ENCODE data around the gene SUN3. TPM values are rescaled to one million over a fixed set of nuclear protein-coding genes. Genes with fewer than 3 reads are reported as not detected.
A peak's percentile ranks its signal among the peaks of the same experiment; 100 is the strongest.
"Not testable (repeated sequence)": the region's sequence is repeated elsewhere in the genome, so short reads cannot be mapped to it uniquely, and the experiment has no call there.

SUN3 gene
- total RNA-seq, 2 experiments from 2014 or later: not detected

DNA sequence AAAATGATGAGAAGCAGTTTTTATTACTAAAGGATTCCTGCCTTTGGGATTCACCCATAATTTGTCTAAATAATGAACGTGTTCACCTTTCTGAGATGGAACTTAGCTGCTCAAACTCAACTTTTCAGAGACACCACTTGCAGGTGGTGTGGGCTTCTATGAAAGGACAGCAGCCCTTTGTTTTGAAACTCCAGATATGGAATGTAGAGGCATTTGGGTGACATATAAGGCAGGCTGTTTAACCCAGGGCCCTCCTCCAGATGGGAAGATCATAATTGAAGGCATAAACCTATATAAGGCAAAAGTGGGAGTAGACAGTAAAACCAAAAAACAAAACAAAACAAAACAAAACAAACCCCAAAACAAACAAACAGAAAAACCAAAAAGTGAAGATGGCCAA is 37.6 kb downstream of the SUN3 start:
- Mint-ChIP-seq H3K36me3 (no peaks in the 10 kb centered on the region), H3K4me3 (peak overlapping the region; percentile 87), H3K4me1 (ENCODE audit: low read depth) (peaks cover 15% of the 10 kb centered on the region), H3K27ac (peak overlapping the region; percentile 86), H3K9me3 (peaks cover 2% of the 10 kb centered on the region), H3K27me3 (no peaks in the 10 kb centered on the region)
- intact Hi-C loops (cut with micrococcal nuclease): loop anchor here (1.0 to 5.0 kb wide), 6 partner anchors 12 to 306 kb away; partner anchors contain the start of genes C7orf57 and HUS1
- no peak for DNase-seq
- ChIA-PET POLR2A (interaction anchor here (1.2 to 1.8 kb wide), 3 partner anchors 94 to 119 kb away, joined by 5 to 8 read pairs (median 6); partner anchors contain the start of gene UPP1), CTCF (interaction anchor here (0.5 to 2.6 kb wide), 19 partner anchors 9 to 123 kb away, joined by 3 to 62 read pairs (median 4); partner anchors contain the start of genes HUS1 and UPP1)

DNA sequence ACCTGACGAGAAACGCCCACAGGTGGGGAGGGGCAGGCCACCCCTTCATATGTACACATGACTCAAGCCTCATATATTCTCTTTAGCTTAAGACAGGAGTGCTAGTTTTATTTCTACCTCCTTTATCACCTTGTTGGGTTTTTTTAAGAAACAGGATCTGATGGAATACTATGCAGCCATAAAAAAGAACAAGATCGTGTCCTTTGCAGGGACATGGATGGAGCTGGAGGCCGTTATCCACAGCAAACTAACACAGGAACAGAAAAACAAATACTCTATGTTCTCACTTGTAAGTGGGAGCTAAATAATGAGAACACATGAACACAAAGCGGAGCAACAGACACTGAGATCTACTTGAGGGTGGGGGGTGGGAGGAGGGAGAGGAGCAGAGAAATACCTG is 38.3 kb downstream of the SUN3 start:
- intact Hi-C loops (cut with micrococcal nuclease): loop anchor here (5.0 kb wide), 1 partner anchor 307 kb away; no protein-coding TSS in a partner anchor
- H3K27ac Mint-ChIP-seq: no peak overlapping the region
- no peak for DNase-seq

DNA sequence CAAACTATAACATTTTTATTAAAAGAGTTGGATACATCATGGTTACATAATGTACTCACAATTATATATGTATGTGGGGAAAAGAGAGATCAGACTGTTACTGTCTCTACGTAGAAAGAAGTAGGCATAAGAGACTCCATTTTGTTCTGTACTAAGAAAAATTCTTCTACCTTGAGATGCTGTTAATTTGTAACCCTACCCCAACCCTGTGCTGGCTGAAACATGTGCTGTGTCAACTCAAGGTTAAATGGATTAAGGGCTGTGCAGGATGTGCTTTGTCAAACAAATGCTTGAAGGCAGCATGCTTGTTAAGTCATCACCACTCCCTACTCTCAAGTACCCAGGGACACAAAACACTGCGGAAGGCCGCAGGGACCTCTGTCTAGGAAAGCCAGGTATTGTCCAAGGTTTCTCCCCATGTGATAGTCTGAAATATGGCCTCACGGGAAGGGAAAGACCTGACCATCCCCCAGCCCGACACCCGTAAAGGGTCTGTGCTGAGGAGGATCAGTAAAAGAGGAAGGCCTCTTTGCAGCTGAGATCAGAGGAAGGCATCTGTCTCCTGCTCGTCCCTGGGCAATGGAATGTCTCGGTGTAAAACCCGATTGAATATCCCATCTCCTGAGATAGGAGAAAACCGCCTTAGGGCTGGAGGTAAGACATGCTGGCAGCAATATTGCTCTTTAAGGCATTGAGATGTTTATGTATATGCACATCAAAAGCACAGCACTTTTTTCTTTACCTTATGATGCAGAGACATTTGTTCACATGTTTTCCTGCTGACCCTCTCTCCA is 39.1 kb downstream of the SUN3 start:
- peaks cover 15% of the 10 kb centered on the region for H3K4me1 Mint-ChIP-seq (ENCODE audit: low read depth)

More for the DNA sequence above, 38.3 kb downstream of the SUN3 start:
- H3K4me3 Mint-ChIP-seq: no peak overlapping the region
- peaks cover 2% of the 10 kb centered on the region for H3K9me3 Mint-ChIP-seq
- peaks cover 15% of the 10 kb centered on the region for H3K4me1 Mint-ChIP-seq (ENCODE audit: low read depth)
- no peaks in the 10 kb centered on the region for H3K36me3 Mint-ChIP-seq
- ChIA-PET CTCF (interaction anchor here (1.6 to 2.6 kb wide), 4 partner anchors 11 to 119 kb away, joined by 6 to 62 read pairs (median 18); partner anchors contain the start of genes HUS1 and UPP1), POLR2A (interaction anchor here (1.8 kb wide), 2 partner anchors 94 to 120 kb away, joined by 6 to 8 read pairs; no protein-coding TSS in a partner anchor)
- no peaks in the 10 kb centered on the region for H3K27me3 Mint-ChIP-seq

GRCh38 chr7:47988496-47989386 is 40.2 kb downstream of the SUN3 start:
- Mint-ChIP-seq H3K27ac (no peak overlapping the region), H3K36me3 (no peaks in the 10 kb centered on the region), H3K4me1 (ENCODE audit: low read depth) (peaks cover 15% of the 10 kb centered on the region), H3K4me3 (no peak overlapping the region), H3K9me3 (peaks cover 2% of the 10 kb centered on the region), H3K27me3 (no peaks in the 10 kb centered on the region)
- POLR2A ChIA-PET: no interaction called here
- intact Hi-C loops (cut with micrococcal nuclease): no loop called here
- DNase-seq: no peak
- CTCF ChIA-PET: interaction anchor here (0.7 to 2.5 kb wide), 11 partner anchors 11 to 166 kb away, joined by 3 to 41 read pairs (median 4); no protein-coding TSS in a partner anchor

More for the DNA sequence above, 39.1 kb downstream of the SUN3 start:
- ChIA-PET POLR2A (interaction anchor here (1.8 kb wide), 1 partner anchor 95 kb away, joined by 6 read pairs; no protein-coding TSS in a partner anchor), CTCF (interaction anchor here (0.7 to 2.6 kb wide), 9 partner anchors 21 to 138 kb away, joined by 3 to 62 read pairs (median 4); no protein-coding TSS in a partner anchor)
- H3K4me3 Mint-ChIP-seq, H3K9me3 Mint-ChIP-seq, H3K27me3 Mint-ChIP-seq, H3K27ac Mint-ChIP-seq, DNase-seq, H3K36me3 Mint-ChIP-seq: not testable (repeated sequence)
- intact Hi-C loops (cut with micrococcal nuclease): loop anchor here (5.0 kb wide), 1 partner anchor 307 kb away; no protein-coding TSS in a partner anchor

DNA sequence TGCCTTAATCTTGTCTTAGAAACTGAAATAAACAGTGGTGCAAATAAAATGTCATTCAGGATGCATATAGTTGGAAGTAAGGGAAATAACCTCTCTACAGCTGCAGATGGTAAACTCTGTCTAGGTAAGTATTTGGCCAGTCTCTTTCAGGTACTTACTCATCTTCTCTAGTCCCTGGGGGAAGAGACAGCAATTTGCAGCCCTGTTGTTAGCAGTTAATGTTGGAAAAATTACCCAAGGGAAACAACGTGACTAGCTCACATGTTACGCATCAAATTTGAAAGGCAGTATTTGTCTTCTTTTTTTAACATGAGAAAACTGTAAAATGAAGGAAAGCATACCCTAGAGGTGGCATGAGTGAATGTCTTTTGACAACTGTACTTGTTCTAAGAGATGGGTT is 46.3 kb downstream of the SUN3 start:
- Mint-ChIP-seq H3K27me3 (no peaks in the 10 kb centered on the region), H3K4me3 (no peak overlapping the region), H3K9me3 (no peaks in the 10 kb centered on the region), H3K27ac (no peak overlapping the region), H3K4me1 (ENCODE audit: low read depth) (peaks cover 18% of the 10 kb centered on the region), H3K36me3 (peaks cover 11% of the 10 kb centered on the region)
- intact Hi-C loops (cut with micrococcal nuclease): no loop called here
- POLR2A ChIA-PET: no interaction called here
- CTCF ChIA-PET: interaction anchor here (0.6 to 2.3 kb wide), 5 partner anchors 9 to 128 kb away, joined by 3 to 9 read pairs (median 7); no protein-coding TSS in a partner anchor
- DNase-seq: no peak

DNA sequence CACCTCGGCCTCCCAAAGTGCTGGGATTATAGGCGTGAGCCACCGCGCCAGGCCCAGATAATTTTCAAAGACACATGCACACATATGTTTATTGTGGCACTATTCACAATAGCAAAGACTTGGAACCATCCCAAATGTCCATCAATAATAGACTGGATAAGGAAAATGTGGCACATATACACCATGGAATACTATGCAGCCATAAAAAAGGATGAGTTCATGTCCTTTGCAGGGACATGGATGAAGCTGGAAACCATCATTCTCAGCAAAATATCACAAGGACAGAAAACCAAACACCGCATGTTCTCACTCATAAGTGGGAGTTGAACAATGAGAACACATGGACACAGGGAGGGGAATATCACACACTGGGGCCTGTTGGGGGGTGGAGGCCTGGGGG is 48.3 kb downstream of the SUN3 start:
- Mint-ChIP-seq H3K36me3 (peaks cover 25% of the 10 kb centered on the region), H3K4me1 (ENCODE audit: low read depth) (peaks cover 22% of the 10 kb centered on the region)
- H3K27me3 Mint-ChIP-seq; H3K9me3 Mint-ChIP-seq; DNase-seq; H3K4me3 Mint-ChIP-seq; intact Hi-C loops (cut with micrococcal nuclease); H3K27ac Mint-ChIP-seq; POLR2A ChIA-PET: not testable (repeated sequence)
- CTCF ChIA-PET: interaction anchor here (1.3 kb wide), 1 partner anchor 11 kb away, joined by 6 read pairs; no protein-coding TSS in a partner anchor

GRCh38 chr7:47979832-47980181 is 49.1 kb downstream of the SUN3 start:
- DNase-seq: no peak
- POLR2A ChIA-PET: no interaction called here
- Mint-ChIP-seq H3K27ac (no peak overlapping the region), H3K4me3 (peak overlapping the region; percentile 84), H3K4me1 (ENCODE audit: low read depth) (peaks cover 22% of the 10 kb centered on the region), H3K27me3 (no peaks in the 10 kb centered on the region), H3K36me3 (peaks cover 25% of the 10 kb centered on the region), H3K9me3 (no peaks in the 10 kb centered on the region)
- intact Hi-C loops (cut with micrococcal nuclease): loop anchor here (1.0 to 5.0 kb wide), 5 partner anchors 11 to 132 kb away; no protein-coding TSS in a partner anchor
- CTCF ChIA-PET: interaction anchor here (1.3 kb wide), 1 partner anchor 12 kb away, joined by 6 read pairs; no protein-coding TSS in a partner anchor

DNA sequence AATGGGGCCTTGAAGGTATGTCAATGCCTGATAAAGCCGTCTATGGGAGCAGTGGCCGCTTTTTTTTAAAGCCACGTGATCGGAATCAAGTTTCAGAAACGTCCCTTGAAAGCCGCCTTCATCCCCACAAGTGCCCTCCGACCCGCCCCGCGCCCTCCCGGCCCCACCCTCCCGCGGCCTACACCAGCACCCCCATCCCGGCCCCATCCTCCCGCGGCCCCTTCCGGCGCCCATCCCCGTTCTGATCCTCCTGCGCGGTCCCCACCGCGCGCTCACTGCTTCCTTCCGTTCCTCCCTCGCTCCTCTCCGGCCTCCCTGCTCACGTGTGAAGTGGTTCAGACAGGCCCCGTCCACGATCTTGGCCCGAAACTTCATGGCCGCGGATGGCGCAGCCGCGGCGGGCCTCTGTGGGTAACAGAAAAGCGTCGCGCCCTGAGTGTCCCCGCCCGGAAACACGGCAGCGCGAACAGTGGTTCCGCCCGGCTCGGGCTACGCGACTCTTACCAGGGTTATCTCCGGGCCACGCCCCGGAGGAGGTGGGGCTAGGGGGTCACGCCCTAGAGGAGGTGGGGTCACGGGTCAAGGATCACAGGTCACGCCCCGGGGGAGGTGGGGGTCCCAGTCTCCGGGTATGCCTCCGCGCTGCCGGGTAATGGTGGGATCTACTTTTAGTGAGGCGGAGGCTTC is 49.6 kb downstream of the SUN3 start, which contains the start of gene HUS1:
HUS1 (minus strand) TSS at position 471 of the 687 bp plus-strand sequence; CDS start at position 375, 96 bp downstream.
- peaks cover 24% of the 10 kb centered on the region for H3K4me1 Mint-ChIP-seq (ENCODE audit: low read depth)
- peak within 1 kb of the TSS; percentile 91 for H3K27ac Mint-ChIP-seq
- CTCF ChIA-PET: interaction anchor here (1.1 to 1.9 kb wide), 6 partner anchors 9 to 131 kb away, joined by 3 to 10 read pairs (median 6); no protein-coding TSS in a partner anchor
- H3K27me3 Mint-ChIP-seq: no peaks in the 10 kb centered on the region
- H3K9me3 Mint-ChIP-seq: no peaks in the 10 kb centered on the region
- peak within 1 kb of the TSS; percentile 84 for H3K4me3 Mint-ChIP-seq
- intact Hi-C loops (cut with micrococcal nuclease): loop anchor here (1.0 to 5.0 kb wide), 5 partner anchors 12 to 133 kb away; no protein-coding TSS in a partner anchor
- POLR2A ChIA-PET: interaction anchor here (1.7 kb wide), 1 partner anchor 115 kb away, joined by 4 read pairs; no protein-coding TSS in a partner anchor
- peak; percentile 96 for DNase-seq
- H3K36me3 Mint-ChIP-seq: peaks cover 31% of the 10 kb centered on the region

DNA sequence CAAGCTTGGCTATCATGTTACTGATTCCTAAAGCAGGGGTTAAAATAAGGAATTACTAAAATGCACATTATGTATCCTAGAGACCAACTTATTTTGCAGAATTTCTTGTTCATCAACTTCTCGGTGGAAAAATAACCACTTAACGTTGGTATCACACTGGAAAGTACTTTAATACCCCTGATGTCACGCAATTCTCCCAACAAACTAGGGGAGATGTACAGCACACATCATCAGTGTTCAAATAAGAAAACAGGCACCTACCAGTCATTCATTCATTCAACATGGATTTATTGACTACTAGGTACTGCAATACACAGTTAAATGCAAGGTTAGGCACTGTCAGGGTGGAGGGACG is 50.1 kb downstream of the SUN3 start:
- intact Hi-C loops (cut with micrococcal nuclease): loop anchor here (1.0 to 5.0 kb wide), 5 partner anchors 13 to 134 kb away; no protein-coding TSS in a partner anchor
- no peaks in the 10 kb centered on the region for H3K27me3 Mint-ChIP-seq
- peak overlapping the region; percentile 91 for H3K27ac Mint-ChIP-seq
- H3K4me3 Mint-ChIP-seq: peak overlapping the region; percentile 84
- CTCF ChIA-PET: interaction anchor here (0.7 to 1.9 kb wide), 7 partner anchors 9 to 457 kb away, joined by 3 to 10 read pairs (median 5); no protein-coding TSS in a partner anchor
- peaks cover 35% of the 10 kb centered on the region for H3K36me3 Mint-ChIP-seq
- peaks cover 30% of the 10 kb centered on the region for H3K4me1 Mint-ChIP-seq (ENCODE audit: low read depth)
- H3K9me3 Mint-ChIP-seq: no peaks in the 10 kb centered on the region
- DNase-seq: no peak
- POLR2A ChIA-PET: interaction anchor here (0.7 to 1.7 kb wide), 5 partner anchors 10 to 118 kb away, joined by 3 to 4 read pairs (median 4); no protein-coding TSS in a partner anchor

DNA sequence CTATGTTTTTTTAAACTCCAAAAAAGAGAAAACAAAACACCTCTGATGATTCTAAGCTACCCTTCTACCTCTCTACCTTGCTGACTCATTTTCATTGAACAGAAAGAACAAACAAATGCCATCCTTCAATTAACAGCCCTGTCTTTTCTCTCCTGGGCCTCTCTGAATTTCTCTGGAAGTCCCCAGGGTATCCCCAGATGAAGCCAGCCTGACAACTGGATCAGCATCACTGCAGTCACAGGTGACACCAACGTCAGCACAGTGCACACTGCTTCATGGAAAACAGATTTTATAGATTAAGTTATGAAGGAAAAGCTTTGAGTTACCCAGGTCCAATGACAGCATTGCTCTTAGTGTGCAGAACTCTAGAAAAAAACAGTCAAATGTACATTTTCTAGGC is 55.2 kb downstream of the SUN3 start:
- peak; percentile 35 for DNase-seq
- Mint-ChIP-seq H3K27ac (peak overlapping the region; percentile 79), H3K4me1 (ENCODE audit: low read depth) (peaks cover 49% of the 10 kb centered on the region), H3K4me3 (no peak overlapping the region), H3K27me3 (no peaks in the 10 kb centered on the region), H3K36me3 (peaks cover 66% of the 10 kb centered on the region), H3K9me3 (no peaks in the 10 kb centered on the region)
- ChIA-PET CTCF (interaction anchor here (0.5 to 1.6 kb wide), 4 partner anchors 18 to 135 kb away, joined by 3 to 4 read pairs (median 4); no protein-coding TSS in a partner anchor), POLR2A (interaction anchor here (1.0 kb wide), 1 partner anchor 22 kb away, joined by 3 read pairs; no protein-coding TSS in a partner anchor)
- intact Hi-C loops (cut with micrococcal nuclease): no loop called here
